SK-N-SH (cell line): ENCODE results near the gene KIF5B. TPM values are rescaled to one million over a fixed set of nuclear protein-coding genes. Genes with fewer than 3 reads are reported as not detected.
"Not testable (repeated sequence)": the region's sequence is repeated elsewhere in the genome, so short reads cannot be mapped to it uniquely, and the experiment has no call there.

ENCODE experiments used
- CTCF ChIA-PET: fragments of 300-600, 350-600 bp; formaldehyde crosslinking; extraction: SDS; loops from one replicate; lab custom pipeline; 2021; lab: Yijun Ruan, JAX
- POLR2A ChIA-PET: fragments of 350-600 bp; sonication (Branson Sonifier 250); formaldehyde crosslinking; extraction: SDS; loops from one replicate; lab custom pipeline; 2020; ENCODE audit warnings: antibody characterized with exemption, inconsistent platforms; lab: Yijun Ruan, JAX
- DNase-seq: peaks from one replicate; pipeline ENCODE4 v3.0.0; 2012
- H2AFZ ChIP-seq: fragments of 200-600 bp; sonication (generic); 2 replicates; pipeline ENCODE4 v1.8.1; 2016; ENCODE audit warnings: antibody characterized with exemption, mild to moderate bottlenecking, low read depth
- H3F3A ChIP-seq: fragments of 200-600 bp; sonication (generic); replicated peaks from 2 replicates; pipeline ENCODE3; 2016; ENCODE audit warnings: antibody characterized with exemption, mild to moderate bottlenecking; ENCODE audit not compliant: insufficient read depth
- H3K27ac ChIP-seq, 2 experiments: fragments of 200-500 bp in 1 of 2; fragments of 200-600 bp in 1 of 2; sonication (Bioruptor generic) in 1 of 2; sonication (generic), shearing (Covaris generic) in 1 of 2; 2 replicates each; pipeline versions ENCODE4 v1.5.1 to v1.6.1; 2014 to 2016; ENCODE audit warnings: low read depth in 2 of 2, inconsistent platforms in 1 of 2, low read length in 1 of 2, mild to moderate bottlenecking in 1 of 2, mixed read lengths in 1 of 2
- H3K27me3 ChIP-seq: fragments of 200-600 bp; sonication (generic), shearing (Covaris generic); 2 replicates; pipeline ENCODE4 v1.6.1; 2016; ENCODE audit warnings: mixed run types; ENCODE audit not compliant: insufficient read depth
- H3K36me3 ChIP-seq, 2 experiments: fragments of 200-500 bp in 1 of 2; fragments of 200-600 bp in 1 of 2; sonication (Bioruptor generic) in 1 of 2; sonication (generic) in 1 of 2; replicated peaks in 1 of 2; 2 replicates each; pipeline versions ENCODE3 to v1.5.1; 2014 to 2016; ENCODE audit warnings: low read length in 1 of 2, mild to moderate bottlenecking in 1 of 2; ENCODE audit not compliant: insufficient read depth in 2 of 2, control insufficient read depth in 1 of 2
- H3K4me1 ChIP-seq, 2 experiments: fragments of 200-500 bp in 1 of 2; fragments of 200-600 bp in 1 of 2; sonication (Bioruptor generic) in 1 of 2; sonication (generic), shearing (Covaris generic) in 1 of 2; 2 replicates each; pipeline versions ENCODE4 v1.5.1 to v1.6.1; 2014 to 2016; ENCODE audit warnings: low read depth in 1 of 2, low read length in 1 of 2, mixed run types in 1 of 2; ENCODE audit not compliant: insufficient read depth in 2 of 2, control insufficient read depth in 1 of 2
- H3K4me2 ChIP-seq: fragments of 200-600 bp; sonication (generic), shearing (Covaris generic); 2 replicates; pipeline ENCODE4 v1.6.1; 2017; ENCODE audit warnings: mixed run types
- H3K4me3 ChIP-seq, 2 experiments: fragments of 200-500 bp in 1 of 2; fragments of 200-600 bp in 1 of 2; sonication (Bioruptor generic) in 1 of 2; sonication (generic), shearing (Covaris generic) in 1 of 2; 2 replicates each; pipeline versions ENCODE4 v1.5.1 to v1.8.1; 2014 to 2016; ENCODE audit warnings: low read depth in 2 of 2, inconsistent platforms in 1 of 2, low read length in 1 of 2, mild to moderate bottlenecking in 1 of 2, mixed read lengths in 1 of 2, moderate library complexity in 1 of 2
- H3K79me2 ChIP-seq: fragments of 200-600 bp; sonication (generic); 2 replicates; pipeline ENCODE4 v1.8.1; 2017; ENCODE audit warnings: mild to moderate bottlenecking; ENCODE audit not compliant: insufficient read depth
- H3K9ac ChIP-seq: fragments of 200-600 bp; sonication (generic); 2 replicates; pipeline ENCODE4 v1.6.1; 2017; ENCODE audit warnings: mixed run types
- H3K9me2 ChIP-seq: fragments of 200-600 bp; sonication (generic); 2 replicates; pipeline ENCODE4 v1.6.1; 2017; ENCODE audit warnings: mixed run types
- H3K9me3 ChIP-seq: fragments of 200-600 bp; sonication (generic); 2 replicates; pipeline ENCODE4 v1.6.1; 2017; ENCODE audit warnings: mixed run types, mild to moderate bottlenecking, moderate library complexity
- H4K20me1 ChIP-seq: fragments of 200-600 bp; sonication (generic); 2 replicates; pipeline ENCODE4 v1.6.1; 2017; ENCODE audit warnings: mild to moderate bottlenecking, mixed run types; ENCODE audit not compliant: insufficient read depth
- CHD2 ChIP-seq: fragments of 150-350 bp; IDR thresholded peaks from 2 replicates; pipeline ENCODE4 v1.6.1; 2018; ENCODE audit warnings: low read length; ENCODE audit not compliant: partially characterized antibody
- ELF1 ChIP-seq: IDR thresholded peaks from 2 replicates; pipeline ENCODE4 v1.4.0; 2012
- EZH2phosphoT487 ChIP-seq: fragments of 200-600 bp; sonication (generic); IDR thresholded peaks from 2 replicates; pipeline ENCODE4 v1.6.1; 2017; ENCODE audit warnings: low read depth, mixed run types, mild to moderate bottlenecking, antibody characterized with exemption, moderate library complexity, borderline replicate concordance
- GATA2 ChIP-seq: sonication (generic); formaldehyde crosslinking; IDR thresholded peaks from 2 replicates; pipeline ENCODE4 v1.5.0; 2020; ENCODE audit warnings: mild to moderate bottlenecking, missing genetic modification reagents
- NFIC ChIP-seq: IDR thresholded peaks from 2 replicates; pipeline ENCODE4 v1.4.0; 2012; ENCODE audit warnings: borderline replicate concordance
- NRF1 ChIP-seq: IDR thresholded peaks from 2 replicates; pipeline ENCODE4 v1.6.1; 2012; ENCODE audit warnings: low read depth, mild to moderate bottlenecking, low read length
- PBX3 ChIP-seq: IDR thresholded peaks from 2 replicates; pipeline ENCODE4; 2012
- POLR2AphosphoS5 ChIP-seq: IDR thresholded peaks from 2 replicates; pipeline ENCODE4 v1.6.1; 2012; ENCODE audit warnings: low read depth, low read length
- RAD21 ChIP-seq: IDR thresholded peaks from 2 replicates; pipeline ENCODE4 v1.6.1; 2012; ENCODE audit warnings: mild to moderate bottlenecking, low read length
- RCOR1 ChIP-seq: fragments of 150-350 bp; IDR thresholded peaks from 2 replicates; pipeline ENCODE4 v1.6.1; 2017; ENCODE audit warnings: antibody characterized with exemption, low read length
- RFX5 ChIP-seq: IDR thresholded peaks from 2 replicates; pipeline ENCODE4 v1.6.1; 2012; ENCODE audit warnings: mild to moderate bottlenecking, improper control_type of control experiment, low read length
- RXRA ChIP-seq: IDR thresholded peaks from 2 replicates; pipeline ENCODE4 v1.4.0; 2012; ENCODE audit warnings: low read depth, mild to moderate bottlenecking, borderline replicate concordance
- SIN3A ChIP-seq: IDR thresholded peaks from 2 replicates; pipeline ENCODE4 v1.6.1; 2012; ENCODE audit warnings: low read depth, mild to moderate bottlenecking, low read length, moderate library complexity, borderline replicate concordance
- TAF1 ChIP-seq: IDR thresholded peaks from 2 replicates; pipeline ENCODE4 v1.6.1; 2012; ENCODE audit warnings: low read depth, mild to moderate bottlenecking, low read length, moderate library complexity, borderline replicate concordance
- TCF12 ChIP-seq: IDR thresholded peaks from 2 replicates; pipeline ENCODE4 v1.4.0; 2012
- WGBS: methylation state at CpG from one replicate; pipeline ENCODE4 v1.1.6; 2017; ENCODE audit warnings: low lambda C conversion rate; 5-methylcytosine and 5-hydroxymethylcytosine counted together
- polyA plus RNA-seq, 3 experiments: library from polyadenylated mRNA; depleted of rRNA; stranded (reverse); fragments of >200 nt; gene quantifications; 2 replicates each; pipeline ENCODE4 v1.2.3, GENCODE V29; 2012

The KIF5B gene
- polyA plus RNA-seq, 1 of the 3 experiments (the other 2 are of a cell fraction): 15.7 TPM

GRCh38 chr10:32068569-32068968 lies 12.3 kb upstream of the KIF5B start:
- no peak overlapping the region for H3K27ac ChIP-seq
- no peaks in the 10 kb centered on the region for H3F3A ChIP-seq
- ChIA-PET CTCF (no interaction called here), POLR2A (no interaction called here)
- no peak overlapping the region for H3K4me2 ChIP-seq
- 0 out of 2 replicates have a peak, but pooled peaks cover 4% of the 10 kb centered on the region for H3K9me3 ChIP-seq
- no peaks in the 10 kb centered on the region for H3K79me2 ChIP-seq
- no peak overlapping the region for H3K9ac ChIP-seq
- no peaks in the 10 kb centered on the region for H4K20me1 ChIP-seq
- WGBS: 81% methylated on average over 12 of the region's 12 CpGs
- H3K27me3 ChIP-seq: no peaks in the 10 kb centered on the region
- H3K36me3 ChIP-seq: no peaks in the 10 kb centered on the region
- DNase-seq: no peak
- H3K4me3 ChIP-seq: no peak overlapping the region
- no peak for TF ChIP-seq TAF1
- no peak for TF ChIP-seq CHD2
- H2AFZ ChIP-seq: no peak overlapping the region
- no peaks in the 10 kb centered on the region for H3K4me1 ChIP-seq
- no peaks in the 10 kb centered on the region for H3K9me2 ChIP-seq

- H3K4me1 ChIP-seq, H3K27me3 ChIP-seq, H3K9me2 ChIP-seq, CTCF ChIA-PET, H4K20me1 ChIP-seq, H3K27ac ChIP-seq, H3K36me3 ChIP-seq, H3K9me3 ChIP-seq, POLR2A ChIA-PET, DNase-seq, H3K4me2 ChIP-seq, H2AFZ ChIP-seq, H3K4me3 ChIP-seq, H3K9ac ChIP-seq, H3F3A ChIP-seq, H3K79me2 ChIP-seq: not testable (repeated sequence)
- WGBS: 80% methylated on average over 5 of the region's 5 CpGs
Measured at GRCh38 chr10:32067931-32068330, 11.7 kb upstream of the KIF5B start.

- no peaks in the 10 kb centered on the region for H3K36me3 ChIP-seq
- H2AFZ ChIP-seq: no peak overlapping the region
- no peaks in the 10 kb centered on the region for H3K27me3 ChIP-seq
- ChIA-PET CTCF (interaction anchor here (1.6 kb wide), 1 partner anchor 12 kb away, joined by 5 read pairs; no protein-coding TSS in a partner anchor), POLR2A (no interaction called here)
- no peaks in the 10 kb centered on the region for H3K9me2 ChIP-seq
- 0 out of 2 replicates have a peak, but pooled peaks cover 4% of the 10 kb centered on the region for H3K9me3 ChIP-seq
- TF ChIP-seq TCF12 (no peak), TAF1 (no peak), EZH2phosphoT487 (no peak), NFIC (no peak), GATA2 (no peak)
- H3K4me1 ChIP-seq: no peaks in the 10 kb centered on the region
- H3K4me2 ChIP-seq: no peak overlapping the region
- 79% methylated on average over 4 of the region's 4 CpGs for WGBS
- H3F3A ChIP-seq: no peaks in the 10 kb centered on the region
- no peak overlapping the region for H3K27ac ChIP-seq
- H3K79me2 ChIP-seq: no peaks in the 10 kb centered on the region
- H4K20me1 ChIP-seq: no peaks in the 10 kb centered on the region
- H3K9ac ChIP-seq: no peak overlapping the region
- no peak for DNase-seq
- H3K4me3 ChIP-seq: no peak overlapping the region
Measured at GRCh38 chr10:32065856-32066255, 9.6 kb upstream of the KIF5B start.

- ChIA-PET POLR2A (no interaction called here), CTCF (no interaction called here)
- Histone ChIP-seq H3K27me3 (no peaks in the 10 kb centered on the region), H3K4me2 (no peak overlapping the region), H3K4me1 (peaks cover 0 to 5% of the 10 kb centered on the region in 2 experiments; a peak in 2 of 4 replicates), H3K79me2 (no peaks in the 10 kb centered on the region), H2AFZ (no peak overlapping the region), H3K27ac (no peak overlapping the region), H4K20me1 (no peaks in the 10 kb centered on the region), H3K9me3 (0 out of 2 replicates have a peak, but pooled peaks cover 4% of the 10 kb centered on the region), H3K4me3 (no peak overlapping the region), H3K36me3 (no peaks in the 10 kb centered on the region), H3K9me2 (no peaks in the 10 kb centered on the region), H3K9ac (no peak overlapping the region), H3F3A (no peaks in the 10 kb centered on the region)
- no peak for DNase-seq
- 80% methylated on average over 2 of the region's 2 CpGs for WGBS
- TF ChIP-seq RFX5 (no peak), RAD21 (no peak), ELF1 (no peak), POLR2AphosphoS5 (no peak), PBX3 (no peak), GATA2 (no peak), NRF1 (no peak), RCOR1 (no peak), EZH2phosphoT487 (no peak), RXRA (no peak), SIN3A (no peak)
Measured at GRCh38 chr10:32061440-32061839, 5.2 kb upstream of the KIF5B start.
